GM12801 (cell line): Measurements from ENCODE around the gene PFN3.

Experiments used
- CTCF ChIP-seq: IDR thresholded peaks from one replicate; pipeline ENCODE4 v1.5.1; 2011; ENCODE audit warnings: control low read depth; ENCODE audit not compliant: insufficient read length; ENCODE audit errors: extremely low read depth

Gene PFN3

GRCh38 chr5:177383181-177383580 lies 17.3 kb downstream of the PFN3 start:
- TF ChIP-seq CTCF, result no peak

- no peak for TF ChIP-seq CTCF
Observed at GRCh38 chr5:177382423-177383029, 17.9 kb downstream of the PFN3 start.

GRCh38 chr5:177380805-177381126 lies 19.7 kb downstream of the PFN3 start:
- TF ChIP-seq CTCF, result no peak

- no peak for TF ChIP-seq CTCF
Observed at GRCh38 chr5:177378884-177379883, 21.3 kb downstream of the PFN3 start.

GRCh38 chr5:177377851-177378776 lies 22.3 kb downstream of the PFN3 start:
- no peak for TF ChIP-seq CTCF

- no peak for TF ChIP-seq CTCF
Observed at GRCh38 chr5:177376107-177376506, 24.4 kb downstream of the PFN3 start.

GRCh38 chr5:177374211-177374610 lies 26.2 kb downstream of the PFN3 start:
- TF ChIP-seq CTCF, result no peak
